ENCODE measurements around the gene RASAL1.

- TF ChIP-seq CTCF (IDR thresholded peaks at IDR 0.05 in 2 of 3, conservative IDR thresholded peaks at IDR 0.05 in 1 of 3; ENCODE audit: borderline replicate concordance in 1 of 3, insufficient read depth in 1 of 3, low read depth in 2 of 3, low read length in 2 of 3) (no peak), EZH2 (IDR thresholded peaks at IDR 0.05) (no peak), POLR2AphosphoS5 (IDR thresholded peaks at IDR 0.05; ENCODE audit: low read depth, low read length) (no peak), EZH2phosphoT487 (IDR thresholded peaks at IDR 0.05; ENCODE audit: borderline replicate concordance) (no peak), CBX3 (IDR thresholded peaks at IDR 0.05; ENCODE audit: low read depth) (no peak), RAD21 (IDR thresholded peaks at IDR 0.05; ENCODE audit: low read depth) (no peak), REST (IDR thresholded peaks at IDR 0.05; ENCODE audit: low read depth) (no peak), MAX (IDR thresholded peaks at IDR 0.05) (no peak), POLR2A (IDR thresholded peaks at IDR 0.05; ENCODE audit: borderline replicate concordance, extremely low read depth, insufficient read depth, insufficient read length) (no peak), ZBTB33 (IDR thresholded peaks at IDR 0.05; ENCODE audit: extremely low read depth, insufficient replicate concordance, low read length) (no peak), JUND (IDR thresholded peaks at IDR 0.05) (no peak), CEBPB (IDR thresholded peaks at IDR 0.05; ENCODE audit: low read depth) (no peak)
These were observed 60.4 kb downstream of the RASAL1 start for GRCh38 chr12:113075137-113075683.
